Keratinocyte (primary cell): ENCODE results near the gene RIMS1.

ENCODE experiments used
- EZH2 ChIP-seq: IDR thresholded peaks from one replicate; pipeline ENCODE4 v1.6.1; 2012; ENCODE audit warnings: inconsistent platforms, mild to moderate bottlenecking, low read length, moderate library complexity
- TF ChIP-seq, protein P1 (sequence below), 3 experiments: IDR thresholded peaks in 1 of 3; conservative IDR thresholded peaks in 1 of 3; optimal IDR thresholded peaks in 1 of 3; 2 replicates in 2 of 3; 3 replicates in 1 of 3; pipeline versions ENCODE3 to v1.5.1; 2011; ENCODE audit warnings: low read length in 3 of 3, mild to moderate bottlenecking in 3 of 3, moderate library complexity in 2 of 3, control low read depth in 1 of 3, inconsistent platforms in 1 of 3; ENCODE audit not compliant: insufficient read depth in 2 of 3; ENCODE audit errors: extremely low read depth in 1 of 3

DNA sequence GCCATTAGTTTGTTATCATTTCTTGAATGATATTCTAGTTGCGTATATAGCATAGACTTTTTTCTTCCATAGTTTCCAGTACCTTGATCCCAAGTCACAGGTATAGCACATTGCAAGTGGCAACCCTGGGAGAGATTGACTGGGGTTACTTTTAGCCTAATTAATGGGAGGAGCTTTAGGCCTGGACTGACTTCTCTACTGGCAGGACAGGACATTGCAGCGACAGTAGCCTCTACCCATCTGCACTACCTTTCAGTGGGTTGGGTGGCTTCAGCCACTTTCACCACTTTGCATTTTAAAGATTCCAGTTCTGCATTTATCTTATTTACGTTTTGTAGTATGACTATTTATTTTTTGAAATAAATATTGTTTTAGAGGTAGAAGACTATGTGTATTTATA lies 320.3 kb downstream of the RIMS1 start:
- TF ChIP-seq, protein P1, sequence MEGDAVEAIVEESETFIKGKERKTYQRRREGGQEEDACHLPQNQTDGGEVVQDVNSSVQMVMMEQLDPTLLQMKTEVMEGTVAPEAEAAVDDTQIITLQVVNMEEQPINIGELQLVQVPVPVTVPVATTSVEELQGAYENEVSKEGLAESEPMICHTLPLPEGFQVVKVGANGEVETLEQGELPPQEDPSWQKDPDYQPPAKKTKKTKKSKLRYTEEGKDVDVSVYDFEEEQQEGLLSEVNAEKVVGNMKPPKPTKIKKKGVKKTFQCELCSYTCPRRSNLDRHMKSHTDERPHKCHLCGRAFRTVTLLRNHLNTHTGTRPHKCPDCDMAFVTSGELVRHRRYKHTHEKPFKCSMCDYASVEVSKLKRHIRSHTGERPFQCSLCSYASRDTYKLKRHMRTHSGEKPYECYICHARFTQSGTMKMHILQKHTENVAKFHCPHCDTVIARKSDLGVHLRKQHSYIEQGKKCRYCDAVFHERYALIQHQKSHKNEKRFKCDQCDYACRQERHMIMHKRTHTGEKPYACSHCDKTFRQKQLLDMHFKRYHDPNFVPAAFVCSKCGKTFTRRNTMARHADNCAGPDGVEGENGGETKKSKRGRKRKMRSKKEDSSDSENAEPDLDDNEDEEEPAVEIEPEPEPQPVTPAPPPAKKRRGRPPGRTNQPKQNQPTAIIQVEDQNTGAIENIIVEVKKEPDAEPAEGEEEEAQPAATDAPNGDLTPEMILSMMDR (optimal IDR thresholded peaks at IDR 0.05 in 1 of 3, IDR thresholded peaks at IDR 0.05 in 1 of 3, conservative IDR thresholded peaks at IDR 0.05 in 1 of 3; ENCODE audit: extremely low read depth in 1 of 3, insufficient read depth in 2 of 3, low read length in 3 of 3) = no peak
- TF ChIP-seq EZH2 = no peak
